Stimulated activated CD4-positive, alpha-beta T cell treated with anti-CD3 and anti-CD28 coated beads, Interleukin-12 subunit alpha, Interleukin-12 subunit beta, amount 100 ng/mL, for 48 hours (primary cell): Measurements from ENCODE around the gene RAD9A.

Experiments used
- DNase-seq, 3 donors: peaks; one replicate each; pipeline ENCODE4 v3.0.0-alpha.2; 2020; ENCODE audit warnings: low read depth in 2 of 3, low spot score in 1 of 3

Gene RAD9A

DNA sequence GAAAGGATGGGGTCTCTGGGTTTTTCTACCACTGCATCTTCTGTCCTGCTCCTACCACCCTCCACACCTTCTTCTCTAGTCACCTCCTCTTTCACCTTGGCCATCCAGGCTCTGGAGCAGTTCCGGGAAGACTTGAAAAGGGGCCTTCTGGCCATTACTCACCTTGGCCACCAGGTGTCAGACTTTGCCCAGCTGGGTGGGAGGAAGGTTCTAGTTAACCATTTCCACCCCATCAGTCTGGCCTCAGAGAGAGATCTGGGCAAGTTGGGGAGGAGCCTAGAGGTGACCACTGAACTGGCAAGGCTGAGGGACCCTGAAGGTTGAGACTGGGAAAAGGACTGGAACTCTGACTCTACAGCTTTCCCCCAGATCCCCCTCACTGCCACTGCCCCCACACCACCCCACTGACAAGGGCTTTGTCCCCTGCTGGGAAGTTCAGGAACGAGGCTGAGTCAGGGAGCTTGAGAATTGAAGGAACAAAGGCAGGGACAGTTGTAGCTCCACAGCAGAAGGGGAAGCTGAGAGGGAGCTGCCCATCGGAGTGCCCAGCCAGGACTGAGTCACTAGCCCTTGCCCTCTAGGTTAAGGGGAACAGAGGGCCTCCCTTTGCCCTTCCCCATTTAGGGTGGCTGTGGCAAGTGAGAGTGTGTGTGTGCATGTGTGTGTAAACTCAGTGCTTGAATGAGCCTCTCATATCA, 34.8 kb upstream of the RAD9A start:
- DNase-seq: peak; percentile 48 to 64 (median 53)

DNA sequence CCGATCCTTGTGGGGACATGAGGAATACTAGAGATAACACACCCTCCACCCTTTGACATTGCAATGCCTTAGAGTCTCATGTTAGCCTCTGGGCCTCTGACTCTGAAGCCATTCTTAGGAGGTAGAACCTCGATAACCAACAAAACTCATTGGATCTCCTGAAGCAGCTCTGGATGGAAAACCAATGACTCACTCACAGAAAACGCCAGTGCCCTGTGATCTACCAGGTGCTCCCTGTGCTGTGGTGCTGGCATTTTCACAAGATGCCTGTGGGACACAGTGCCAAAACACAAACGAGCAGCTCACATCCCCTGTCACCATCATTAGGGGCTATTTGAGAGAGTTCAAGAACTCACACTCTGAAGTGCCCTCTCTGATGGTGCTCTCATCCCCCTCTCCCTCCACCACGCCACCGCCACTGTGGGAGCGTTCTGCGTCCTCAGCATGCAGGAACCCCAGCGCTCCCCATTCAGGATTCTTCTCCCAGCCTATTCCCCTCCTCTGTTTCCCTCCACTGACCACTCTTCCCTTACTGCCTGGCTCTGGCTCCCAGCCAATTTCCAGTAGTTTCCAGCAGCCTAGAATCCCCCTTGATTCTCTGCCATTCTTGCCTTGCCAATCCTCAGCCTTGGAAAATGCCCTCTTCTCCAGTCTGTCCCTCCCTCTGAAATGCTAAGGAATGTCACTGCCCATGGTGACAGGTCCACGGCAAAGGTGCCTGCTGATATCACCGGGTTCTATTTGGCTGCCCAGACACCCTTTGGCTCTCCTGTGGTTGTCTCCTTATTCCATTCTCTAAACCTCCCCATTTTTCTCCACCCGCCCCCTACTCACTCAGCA, 33.7 kb upstream of the RAD9A start:
- no peak for DNase-seq

GRCh38 chr11:67364169-67364568, 27.6 kb upstream of the RAD9A start:
- DNase-seq: no peak

DNA sequence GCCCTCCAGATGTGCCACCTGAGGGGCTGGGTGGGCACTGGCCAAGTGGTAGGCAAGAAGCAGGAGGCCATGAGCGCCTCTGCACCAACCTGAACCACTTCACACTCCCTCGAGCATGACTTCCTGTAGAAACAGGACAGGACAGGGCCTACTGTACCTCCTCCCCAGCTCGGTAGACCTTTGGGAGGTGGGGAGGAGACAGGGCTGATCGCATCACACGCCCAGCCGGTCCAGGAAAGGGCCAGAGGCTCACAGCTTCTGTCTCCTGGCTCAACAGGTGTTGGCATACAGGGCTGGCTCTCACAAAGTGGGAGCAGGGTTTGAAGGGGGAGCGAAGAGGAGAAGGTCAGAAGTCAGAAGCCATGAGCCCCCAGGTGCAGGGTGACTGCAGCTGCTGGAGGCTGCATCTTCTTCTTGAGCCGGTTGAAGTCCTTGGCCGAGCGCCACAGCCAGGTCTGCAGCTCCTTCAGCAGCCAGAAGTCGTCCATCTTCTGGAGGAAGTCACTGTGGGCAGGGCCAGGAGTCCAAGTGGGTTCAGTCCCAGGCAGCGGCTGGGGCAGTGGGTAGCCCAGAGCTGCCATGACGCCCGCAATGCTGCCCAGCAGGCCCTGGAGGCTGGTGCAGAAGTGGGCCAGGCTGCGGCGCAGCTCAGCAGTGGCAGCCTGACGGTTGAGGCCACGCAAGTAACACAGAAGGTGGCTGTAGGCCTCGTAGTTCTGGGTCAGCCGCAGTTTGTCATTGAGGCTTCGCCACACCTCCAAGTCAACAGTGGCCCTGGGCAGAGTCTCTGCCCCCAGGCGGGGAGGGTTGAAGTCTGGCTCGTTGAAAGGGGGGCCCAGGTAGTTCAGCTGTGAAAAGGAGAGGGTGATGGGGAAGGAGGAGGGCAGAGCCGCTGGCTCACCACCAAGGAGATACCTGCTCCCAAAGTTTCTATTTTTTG, 26.7 kb upstream of the RAD9A start:
- DNase-seq: no peak

DNA sequence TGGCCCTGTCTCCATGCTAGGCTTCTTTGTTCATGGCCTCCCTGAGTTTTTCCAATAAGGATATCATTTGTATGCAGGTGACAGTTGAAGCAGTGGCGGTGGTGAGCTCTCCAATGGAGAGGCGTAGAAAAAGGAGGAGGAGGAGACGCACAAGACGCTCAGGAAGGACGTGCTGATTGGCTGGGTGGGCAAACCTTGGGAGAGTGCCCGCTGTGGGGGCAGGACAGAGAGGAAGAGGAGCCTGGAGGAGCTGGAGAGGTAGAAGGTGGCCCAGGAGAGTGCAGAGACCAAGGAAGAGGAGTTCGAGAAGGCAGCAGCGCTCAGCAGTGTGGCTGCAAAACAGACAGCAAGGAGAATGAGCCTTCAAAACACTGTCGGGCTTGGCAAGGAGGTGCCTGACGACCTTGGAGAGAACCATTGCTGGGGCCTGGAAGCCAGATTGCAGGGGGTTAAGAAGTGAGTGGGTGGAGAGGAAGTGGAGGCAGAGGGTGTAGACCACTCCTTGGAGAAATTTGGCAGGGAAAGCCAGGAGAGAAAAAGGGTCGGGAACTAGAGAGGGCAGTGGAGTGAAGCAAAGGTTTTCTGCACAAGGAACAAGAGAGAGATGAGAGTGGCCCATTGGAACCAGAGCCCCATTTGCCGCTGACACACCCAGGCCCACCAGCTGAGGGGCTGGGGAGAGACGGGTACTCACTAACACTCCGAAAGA, 25.9 kb upstream of the RAD9A start:
- no peak for DNase-seq

GRCh38 chr11:67366546-67366945, 25.2 kb upstream of the RAD9A start:
- no peak for DNase-seq

DNA sequence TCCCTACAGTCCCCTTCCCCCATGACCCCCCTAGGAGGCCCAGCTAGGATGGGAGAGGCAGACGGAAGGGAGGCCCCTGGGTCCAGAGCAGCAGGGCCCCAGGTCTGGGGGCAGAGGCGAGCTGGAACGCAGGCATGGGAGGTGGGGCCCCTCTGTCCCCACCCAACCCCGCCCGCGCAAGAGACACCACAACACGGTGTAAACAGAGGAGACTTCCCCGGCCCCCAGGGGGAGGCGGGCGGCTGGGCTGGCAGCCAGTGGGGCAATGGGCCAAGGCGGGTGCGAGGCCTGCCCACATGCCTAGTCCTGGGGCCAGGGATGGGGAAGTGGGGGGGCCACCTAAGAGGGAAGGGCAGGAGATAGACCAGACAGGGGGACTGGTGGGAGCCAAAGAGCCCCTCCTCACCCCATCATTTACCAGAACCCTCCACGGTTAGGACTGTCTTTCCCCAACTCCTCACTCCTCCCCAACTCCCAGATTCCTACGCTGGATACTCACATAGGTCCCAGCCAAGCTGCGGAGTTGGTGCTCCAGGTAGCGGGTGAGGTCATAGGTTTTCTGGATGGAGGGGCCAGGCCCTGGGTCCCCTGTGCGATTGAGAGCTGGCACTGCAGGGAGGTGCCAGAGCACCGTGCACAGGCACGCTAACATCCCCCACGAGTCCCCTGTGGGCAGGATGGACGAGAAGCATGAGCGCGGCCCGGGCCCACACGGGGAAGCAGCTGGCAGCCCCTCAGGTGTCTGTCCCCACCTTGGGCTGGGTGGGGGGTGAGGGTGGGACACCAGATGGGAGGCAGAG, 24.6 kb upstream of the RAD9A start:
- no peak for DNase-seq

GRCh38 chr11:67367761-67368227, 24.0 kb upstream of the RAD9A start:
- DNase-seq: no peak

DNA sequence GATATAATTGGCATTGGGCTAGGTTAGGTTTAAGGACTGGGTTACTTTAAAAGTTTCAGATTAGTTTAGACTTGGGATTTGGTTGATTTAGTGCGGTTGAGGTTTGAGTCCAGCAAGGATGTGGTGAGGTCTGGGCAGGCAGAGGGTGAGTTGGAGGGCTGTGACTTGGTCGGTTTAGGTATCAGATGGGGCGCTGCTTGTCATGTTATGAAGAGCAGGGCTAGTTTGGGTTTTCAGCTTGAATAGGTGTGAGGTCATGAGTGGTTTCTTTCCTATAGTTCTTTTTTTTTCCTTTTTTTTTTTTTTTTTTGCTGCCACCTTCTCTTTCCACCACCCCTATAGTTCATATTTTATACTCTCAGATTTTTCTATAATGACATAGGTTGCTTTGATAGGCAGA, 23.2 kb upstream of the RAD9A start:
- DNase-seq: no peak

- no peak for DNase-seq
Measured at GRCh38 chr11:67369275-67369674, 22.5 kb upstream of the RAD9A start.

DNA sequence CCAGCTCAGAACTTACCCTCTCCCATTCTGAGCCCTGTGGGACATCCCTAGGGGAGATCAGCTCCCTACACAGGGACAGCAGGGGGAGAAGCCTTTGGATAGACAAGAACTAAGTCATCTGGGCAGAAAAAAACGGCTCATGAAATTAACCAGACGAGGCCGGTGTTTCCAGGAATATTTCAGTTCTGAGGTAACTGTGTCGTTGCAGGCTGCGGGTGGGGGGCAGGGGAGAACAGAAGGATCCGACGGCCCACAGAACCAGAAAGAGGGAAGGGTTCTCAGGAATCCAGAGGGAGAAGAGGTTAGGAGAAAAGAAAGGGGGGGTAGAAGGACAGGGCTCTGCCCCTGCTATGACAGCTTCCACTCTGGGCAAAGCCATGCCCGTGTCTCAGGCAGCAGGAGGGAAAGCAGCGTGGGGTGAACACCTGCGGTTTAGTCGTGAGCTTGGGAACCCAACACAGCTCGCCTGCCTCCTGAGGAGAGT, 21.9 kb upstream of the RAD9A start:
- no peak for DNase-seq

DNA sequence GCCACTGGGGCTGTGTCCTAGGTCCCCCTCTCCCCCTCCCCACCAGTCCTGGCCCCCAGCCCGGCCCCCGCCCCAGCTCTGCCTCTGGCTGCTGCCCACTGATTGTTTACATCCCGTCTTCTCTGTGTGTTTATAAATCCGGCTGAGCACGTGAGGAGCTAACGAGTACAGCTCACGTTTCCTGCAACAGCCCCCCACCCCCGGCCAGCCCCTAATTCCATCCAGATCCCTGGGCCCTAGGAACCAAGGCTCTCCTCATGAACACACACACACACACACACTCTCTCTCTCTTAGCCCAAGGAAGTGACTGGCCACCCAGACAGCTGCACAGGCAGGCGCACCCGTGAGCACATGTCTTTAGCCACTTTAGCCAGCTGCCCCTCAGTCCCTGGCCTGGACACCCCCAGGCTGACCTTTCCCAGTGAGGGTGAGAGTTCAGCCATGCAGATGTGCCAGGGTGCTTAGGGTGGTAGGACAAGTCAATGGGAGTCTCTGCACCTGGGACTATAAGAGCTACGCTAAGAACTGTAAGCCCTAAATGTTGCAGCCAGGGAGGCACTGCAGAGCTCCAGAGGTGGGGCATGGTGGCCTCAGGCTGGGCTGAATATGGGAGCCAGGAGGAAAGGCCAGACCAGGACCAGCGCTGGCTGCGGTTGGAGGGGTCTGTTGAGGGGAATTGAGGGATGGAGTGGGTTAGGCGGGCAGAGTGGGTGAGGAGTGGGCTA, 21.3 kb upstream of the RAD9A start:
- DNase-seq: no peak

DNA sequence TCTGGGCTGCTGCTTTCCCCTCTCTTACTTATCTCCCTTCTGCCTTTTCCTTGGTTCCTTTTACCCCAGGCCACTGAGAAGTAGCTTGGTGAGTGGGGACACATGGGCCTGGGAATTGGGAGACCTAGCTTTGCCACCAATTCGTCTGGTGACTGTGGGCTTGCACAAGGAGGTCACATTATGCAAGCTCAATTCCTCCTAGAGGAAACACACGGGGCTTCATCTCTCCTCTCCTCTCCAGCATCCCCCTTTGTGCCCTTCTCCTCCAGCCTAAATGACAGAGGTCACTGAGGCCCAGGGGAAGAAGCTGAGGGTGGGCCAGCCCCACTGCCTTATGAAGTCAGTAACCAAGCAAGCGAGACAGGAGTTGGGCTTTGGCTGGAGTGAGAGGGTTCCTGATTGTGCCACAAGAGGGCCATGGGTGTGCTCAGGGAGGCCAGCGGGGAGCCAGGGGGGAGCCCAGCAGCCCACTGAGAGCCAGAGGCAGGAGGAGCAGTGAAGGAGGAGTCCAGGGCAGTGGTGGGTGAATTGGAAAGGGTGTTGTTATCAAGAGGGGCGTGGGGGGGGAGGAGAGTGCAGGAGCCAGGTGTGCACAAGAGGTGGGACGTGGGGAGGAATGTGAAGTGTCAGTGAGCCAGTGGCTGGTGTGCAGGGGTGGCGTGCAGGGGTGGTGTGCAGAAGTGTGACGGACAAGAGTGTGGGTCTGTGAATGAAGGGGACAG, 20.4 kb upstream of the RAD9A start:
- DNase-seq: no peak

GRCh38 chr11:67371911-67372320, 19.9 kb upstream of the RAD9A start:
- DNase-seq: no peak

DNA sequence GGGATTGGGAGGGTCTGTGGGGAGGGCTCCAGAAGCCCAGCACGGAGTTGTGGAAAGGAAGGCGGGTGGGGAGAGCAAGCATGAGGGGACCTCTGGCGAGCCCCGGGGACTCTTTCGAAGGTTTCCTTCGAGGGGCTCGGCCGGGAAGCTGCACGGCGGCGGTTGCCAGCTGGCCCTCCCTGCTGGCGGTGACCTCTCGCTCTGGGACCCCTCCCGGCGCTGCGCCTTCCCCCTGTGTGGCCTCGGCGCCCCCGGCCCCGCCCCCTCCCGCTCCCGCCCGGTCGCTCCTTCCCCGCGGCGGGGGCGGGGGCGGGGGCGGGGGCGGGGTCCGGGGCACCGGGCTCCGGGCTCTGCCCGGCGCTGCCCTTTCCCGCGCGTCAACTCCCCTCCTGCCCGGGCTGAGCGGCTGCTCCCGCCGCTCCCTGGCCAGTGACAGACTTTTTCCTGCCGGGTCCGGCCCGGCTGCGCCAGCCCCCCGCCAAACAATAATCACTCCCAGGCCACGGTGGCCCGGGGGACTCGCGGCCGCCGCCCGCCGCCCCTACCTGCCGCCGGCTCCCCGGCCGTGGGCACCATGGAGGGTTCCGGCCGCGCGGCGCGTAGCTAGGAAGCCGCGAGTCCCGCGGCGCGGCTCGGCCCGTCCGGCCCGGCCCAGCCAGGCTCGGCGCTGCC, 19.3 kb upstream of the RAD9A start:
- DNase-seq: no peak

DNA sequence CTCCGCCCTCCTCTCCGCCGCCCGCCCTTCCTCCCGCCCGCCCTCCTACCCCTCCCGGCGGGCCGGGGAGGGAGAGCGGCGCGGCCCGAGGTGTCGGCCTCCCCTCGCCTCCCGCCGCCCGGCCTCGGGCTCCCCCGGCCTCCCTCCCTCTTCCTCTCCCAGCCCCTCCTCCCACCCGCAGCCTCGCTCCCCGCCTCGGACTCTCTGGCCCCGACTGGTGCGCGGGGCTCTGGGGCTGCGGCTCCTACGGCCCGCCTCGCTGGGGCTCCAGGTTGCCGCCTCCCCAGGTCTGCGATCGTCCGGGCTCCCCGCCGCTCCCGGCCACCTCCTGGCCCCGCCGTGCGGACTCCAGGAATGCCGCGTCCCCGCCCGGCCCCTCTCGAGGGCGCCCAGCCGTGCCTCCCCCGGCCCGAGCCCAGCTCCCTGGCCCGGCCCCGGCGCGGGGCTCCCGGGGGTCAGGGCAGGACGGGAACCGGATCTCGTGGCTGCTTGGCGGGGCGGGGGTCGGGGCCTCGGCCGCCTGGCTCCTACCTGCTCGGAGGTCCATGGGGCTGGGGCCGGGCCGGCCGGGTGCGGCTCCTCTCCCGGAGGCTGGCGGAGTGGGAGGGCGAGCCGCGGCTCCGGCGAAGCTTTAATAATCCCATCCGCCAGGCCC, 18.7 kb upstream of the RAD9A start, which contains the start of gene CLCF1:
CLCF1 (minus strand) TSS at position 606 of the 655 bp plus-strand sequence; CDS start at position 547, 59 bp downstream.
- no peak for DNase-seq
